CD4-positive, alpha-beta T cell treated with Interleukin-17A for 4 hours (primary cell): Measurements from ENCODE around the gene CRIP2.

Experiments
- DNase-seq: peaks from one replicate; pipeline ENCODE4 v3.0.0-alpha.2; 2020; ENCODE audit warnings: mixed read lengths

The CRIP2 gene

GRCh38 chr14:105500726-105501101 is 26.1 kb downstream of the CRIP2 start:
- DNase-seq, result no peak

- no peak for DNase-seq
Observed at GRCh38 chr14:105501504-105502291, 27.1 kb downstream of the CRIP2 start.

- no peak for DNase-seq
Observed at GRCh38 chr14:105502446-105503295, 28.1 kb downstream of the CRIP2 start.

DNA sequence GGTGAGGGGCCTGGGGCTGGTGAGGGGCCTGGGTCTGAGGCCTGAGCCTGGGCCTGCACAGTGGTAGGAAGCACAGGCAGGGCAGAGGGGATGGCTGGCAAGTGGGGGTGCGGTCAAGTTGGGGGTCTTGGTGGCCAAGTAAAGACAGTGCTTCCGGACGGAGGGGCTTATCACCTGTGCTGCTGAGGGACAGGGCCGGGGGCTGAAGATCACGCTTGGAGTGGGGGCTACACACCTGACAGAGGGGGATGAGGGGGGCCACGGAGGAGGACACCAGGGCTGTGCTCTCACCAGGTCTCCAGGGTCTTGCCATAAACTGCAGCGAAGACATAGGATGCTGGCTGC is 28.6 kb downstream of the CRIP2 start:
- DNase-seq, result no peak

GRCh38 chr14:105503935-105504692 is 29.5 kb downstream of the CRIP2 start:
- no peak for DNase-seq

DNA sequence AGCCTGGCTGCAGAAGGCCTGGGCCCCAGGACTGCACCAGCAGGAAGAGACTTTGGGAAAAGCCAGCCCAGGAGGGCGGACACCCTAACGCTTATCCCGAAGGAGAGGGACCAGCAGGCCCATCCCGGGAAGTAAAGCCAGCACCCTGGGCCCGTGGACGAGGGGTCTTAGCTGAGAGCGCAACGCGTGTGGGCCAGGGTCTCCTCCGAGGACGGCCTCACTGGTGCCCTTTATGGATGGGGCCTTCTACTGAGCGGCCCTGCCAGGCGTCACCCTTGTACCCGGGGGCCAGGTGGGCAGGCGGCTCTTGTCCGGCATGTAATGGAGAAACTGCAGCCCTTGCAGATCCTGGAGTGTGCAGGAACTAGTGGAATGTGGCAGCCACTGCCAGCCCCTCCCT is 30.5 kb downstream of the CRIP2 start:
- no peak for DNase-seq

DNA sequence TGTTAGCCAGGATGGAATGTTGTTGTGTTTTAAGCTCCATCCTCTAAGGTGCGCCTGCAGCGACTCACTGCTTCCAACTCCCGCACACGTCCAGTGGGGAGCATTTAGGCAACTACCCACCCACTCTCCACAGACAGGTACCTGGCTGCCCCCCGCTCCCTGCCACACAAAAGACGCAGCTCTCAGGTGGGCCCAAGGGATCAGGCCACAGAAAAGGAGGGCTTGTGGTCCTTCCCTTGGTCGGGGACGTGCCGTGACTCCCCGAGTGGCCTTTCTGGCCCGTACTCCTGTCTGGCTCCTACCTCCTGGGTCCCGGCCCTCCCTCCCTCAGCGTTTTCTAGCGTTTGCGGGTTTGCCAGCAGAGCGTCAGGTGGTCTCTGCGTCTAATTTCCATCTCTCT is 32.6 kb downstream of the CRIP2 start:
- DNase-seq, result no peak

DNA sequence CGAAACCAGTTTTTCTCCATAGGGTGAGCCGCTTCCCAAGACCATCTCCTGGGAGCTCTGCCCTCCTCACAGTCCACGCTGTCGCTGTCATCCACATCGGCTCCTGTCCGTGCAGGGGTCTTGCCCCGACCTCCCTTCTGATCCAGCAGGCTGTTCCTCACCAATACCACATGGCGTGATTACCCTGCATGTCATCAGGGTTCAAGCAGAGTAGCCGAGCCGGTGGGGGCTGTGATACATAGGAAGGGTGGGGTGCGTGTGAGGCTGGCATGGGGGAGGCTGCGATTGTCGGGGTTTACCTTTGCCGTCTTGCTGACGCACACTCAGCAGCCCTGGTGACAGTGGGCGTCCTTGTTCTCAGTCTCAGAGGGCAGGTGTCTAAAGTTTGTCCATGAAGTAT is 33.4 kb downstream of the CRIP2 start:
- no peak for DNase-seq

DNA sequence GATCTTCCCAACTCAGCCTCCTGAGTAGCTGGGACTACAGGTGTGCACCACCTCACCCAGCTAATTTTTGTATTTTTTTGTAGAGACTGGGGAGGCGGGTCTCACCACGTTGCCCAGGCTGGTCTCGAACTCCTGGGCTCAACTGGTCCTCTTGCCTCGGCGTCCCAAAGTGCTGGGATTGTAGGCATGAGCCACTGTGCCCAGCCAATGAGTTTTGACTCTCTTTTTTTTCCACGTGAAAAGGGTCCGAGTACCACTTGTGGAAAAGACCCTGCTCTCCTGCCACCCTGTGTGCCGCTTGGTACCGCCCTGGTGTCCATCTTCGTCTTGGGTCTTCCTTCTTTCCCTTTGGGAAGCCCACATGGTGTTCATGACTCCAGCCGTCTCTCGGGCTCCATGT is 34.0 kb downstream of the CRIP2 start:
- DNase-seq, result no peak

- DNase-seq, result no peak
Observed at GRCh38 chr14:105517096-105517495, 42.5 kb downstream of the CRIP2 start.

GRCh38 chr14:105519946-105520698 is 45.5 kb downstream of the CRIP2 start:
- no peak for DNase-seq

GRCh38 chr14:105525326-105525725 is 50.7 kb downstream of the CRIP2 start:
- no peak for DNase-seq

DNA sequence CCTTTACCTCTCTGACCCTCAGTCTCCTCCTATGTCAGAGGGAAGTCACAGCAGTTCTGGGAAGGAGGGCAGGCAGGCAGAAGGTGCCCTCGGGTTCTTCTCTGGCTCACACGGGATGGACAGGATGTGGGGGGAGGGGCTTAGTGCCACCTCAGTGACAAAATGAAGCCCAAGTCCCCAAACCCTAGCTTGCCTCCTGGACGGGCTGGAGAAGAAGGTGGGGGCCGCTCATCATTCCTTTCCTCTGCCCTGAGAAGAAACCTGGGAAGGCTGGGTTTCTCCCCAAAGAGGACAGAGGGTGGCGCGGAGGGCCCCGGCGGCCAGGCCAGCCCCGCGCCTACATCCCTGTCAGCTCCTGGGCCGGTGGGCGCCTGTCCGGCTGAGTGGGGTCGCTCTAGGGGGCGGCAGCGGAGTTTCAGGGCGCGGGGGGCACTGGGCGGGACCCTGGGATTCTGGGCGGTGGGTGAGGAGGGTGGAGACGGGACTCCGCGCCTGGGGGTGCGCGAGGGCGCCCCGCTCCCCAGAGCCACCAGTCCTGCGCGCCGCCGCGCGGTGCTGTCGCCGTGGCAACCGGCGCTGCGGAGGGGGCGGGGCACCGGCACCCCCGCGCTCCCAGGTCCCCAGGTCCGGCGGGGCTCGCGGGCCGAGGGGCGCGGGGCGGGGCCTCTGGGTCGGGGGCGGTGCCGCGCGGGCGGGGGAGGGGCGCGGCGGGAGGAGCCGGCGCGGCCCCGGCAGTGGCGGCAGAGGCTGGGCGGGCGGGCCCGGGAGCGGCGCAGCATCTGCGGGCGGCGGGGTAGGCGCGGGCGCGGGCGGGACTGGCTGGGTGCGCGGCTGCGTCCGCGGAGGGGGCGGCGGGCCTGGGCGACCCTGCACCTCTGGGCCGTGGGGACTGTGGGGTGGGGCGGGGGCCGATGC is 51.5 kb downstream of the CRIP2 start, which contains the start of gene TMEM121:
TMEM121 (plus strand) TSS at position 723 of the 915 bp plus-strand sequence. CDS start 2,252 bp downstream, outside the sequence.
- DNase-seq, result peak; percentile 50

DNA sequence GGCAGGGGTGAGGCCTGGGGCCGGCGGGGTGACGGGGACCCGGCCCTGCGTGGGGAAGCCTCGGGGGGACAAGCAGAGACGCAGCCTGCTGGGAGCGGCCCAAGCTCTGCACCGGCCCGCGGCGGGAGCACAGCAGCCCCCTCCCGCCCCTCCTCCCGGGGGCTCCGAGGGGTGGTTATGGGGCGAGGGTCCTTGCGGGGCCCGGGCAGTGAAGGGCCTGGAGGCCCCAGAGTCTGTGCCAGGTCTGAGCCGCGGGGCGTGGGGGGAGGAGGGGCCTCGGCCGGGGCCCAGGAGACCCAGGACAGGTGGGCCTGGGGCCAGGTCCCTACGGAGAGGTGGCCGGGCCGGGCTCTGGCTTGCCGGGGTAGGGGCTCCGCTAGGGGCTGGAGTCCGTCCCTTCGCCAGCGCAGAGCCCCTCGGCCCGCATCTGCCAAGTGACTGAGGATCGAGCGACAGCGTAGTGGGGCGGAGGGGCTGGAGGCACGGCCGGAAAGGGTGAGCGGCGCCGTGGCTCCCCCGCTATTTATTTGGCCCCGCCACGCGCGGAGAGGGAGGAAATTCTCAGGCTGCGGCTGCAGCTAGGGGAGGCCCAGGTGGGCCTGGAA is 52.3 kb downstream of the CRIP2 start:
- DNase-seq, result peak; percentile 23

DNA sequence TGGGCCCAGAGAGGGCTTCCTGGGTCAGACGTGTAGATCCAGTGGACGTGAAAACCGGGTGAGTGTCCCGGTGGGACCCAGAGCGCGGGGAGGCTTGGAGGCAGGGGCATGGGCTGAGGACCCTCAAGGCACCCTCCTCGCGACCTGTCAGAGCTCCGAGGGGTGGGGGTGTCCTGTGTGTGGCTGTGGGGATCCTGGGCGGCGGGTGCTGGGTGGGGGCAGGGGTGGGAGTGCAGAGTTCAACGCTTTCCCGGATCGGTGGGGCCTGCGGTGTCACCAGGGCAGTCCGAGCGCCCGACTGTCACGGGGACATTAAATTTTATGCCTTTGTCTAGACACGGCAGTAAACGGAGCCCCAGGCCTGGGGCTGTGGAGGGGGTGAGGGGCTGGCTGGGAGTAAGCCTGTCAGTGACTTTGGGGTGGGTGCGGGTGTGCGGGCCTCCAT is 52.8 kb downstream of the CRIP2 start:
- no peak for DNase-seq

DNA sequence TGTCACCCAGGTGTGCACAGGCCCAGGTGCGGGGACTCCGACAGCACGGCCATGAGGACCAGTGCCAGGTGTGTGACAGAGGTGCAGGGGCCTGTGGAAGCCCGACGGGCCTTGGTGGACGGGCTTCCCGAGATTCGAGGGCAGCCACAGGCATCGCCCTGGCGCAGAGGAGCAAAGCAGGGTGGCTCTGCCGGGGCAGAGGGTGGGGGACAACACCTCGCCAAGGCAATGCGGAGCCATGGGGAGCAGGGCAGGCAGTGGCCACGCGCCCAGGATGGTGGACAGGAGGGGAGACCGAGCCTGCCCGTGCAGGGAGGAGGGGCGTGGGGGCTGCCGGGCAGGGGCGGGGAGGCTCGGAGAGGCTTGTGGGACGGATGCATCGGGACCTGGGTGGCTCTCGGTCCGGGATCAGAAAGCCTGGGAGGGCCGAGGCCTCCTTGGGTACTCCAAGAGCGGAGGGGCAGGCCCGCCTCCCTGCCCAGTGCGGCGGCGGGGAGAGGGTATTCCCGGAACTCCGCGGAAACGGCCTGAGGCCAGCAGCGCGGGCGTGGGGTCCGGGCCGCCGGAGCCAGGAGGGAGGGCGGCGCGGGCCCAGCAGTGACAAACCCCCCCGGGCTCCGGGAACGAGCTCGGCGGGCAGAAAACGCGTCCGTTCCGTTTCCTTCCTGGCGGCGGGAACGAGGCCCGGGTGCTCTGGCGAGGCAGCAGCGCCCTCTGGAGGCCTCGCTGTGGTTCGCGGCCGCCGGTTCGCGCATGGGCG is 53.4 kb downstream of the CRIP2 start:
- peak; percentile 84 for DNase-seq

DNA sequence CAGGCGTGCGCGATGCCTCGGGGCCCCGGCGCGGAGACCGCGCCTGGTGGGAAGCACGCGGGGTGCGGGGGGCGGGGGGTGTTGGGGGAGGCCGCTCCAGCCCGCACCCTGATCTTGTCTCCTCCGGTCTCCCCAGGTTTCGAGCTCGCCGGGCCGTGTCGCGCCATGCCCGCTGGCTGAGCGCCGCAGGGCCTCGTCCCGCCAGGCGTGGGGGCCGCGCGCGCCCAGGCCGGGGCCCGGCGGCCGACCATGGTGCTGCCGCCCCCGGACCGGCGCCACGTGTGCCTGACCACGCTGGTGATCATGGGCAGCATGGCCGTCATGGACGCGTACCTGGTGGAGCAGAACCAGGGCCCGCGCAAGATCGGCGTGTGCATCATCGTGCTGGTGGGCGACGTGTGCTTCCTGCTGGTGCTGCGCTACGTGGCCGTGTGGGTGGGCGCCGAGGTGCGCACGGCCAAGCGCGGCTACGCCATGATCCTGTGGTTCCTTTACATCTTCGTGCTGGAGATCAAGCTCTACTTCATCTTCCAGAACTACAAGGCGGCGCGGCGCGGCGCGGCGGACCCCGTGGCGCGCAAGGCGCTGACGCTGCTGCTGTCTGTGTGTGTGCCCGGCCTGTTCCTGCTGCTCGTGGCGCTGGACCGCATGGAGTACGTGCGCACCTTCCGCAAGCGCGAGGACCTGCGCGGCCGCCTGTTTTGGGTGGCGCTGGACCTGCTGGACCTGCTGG is 54.1 kb downstream of the CRIP2 start:
- peak; percentile 15 for DNase-seq

GRCh38 chr14:105529319-105529568 is 54.6 kb downstream of the CRIP2 start:
- no peak for DNase-seq
